ENCODE measurements around the gene HCN4.

Gene HCN4

DNA sequence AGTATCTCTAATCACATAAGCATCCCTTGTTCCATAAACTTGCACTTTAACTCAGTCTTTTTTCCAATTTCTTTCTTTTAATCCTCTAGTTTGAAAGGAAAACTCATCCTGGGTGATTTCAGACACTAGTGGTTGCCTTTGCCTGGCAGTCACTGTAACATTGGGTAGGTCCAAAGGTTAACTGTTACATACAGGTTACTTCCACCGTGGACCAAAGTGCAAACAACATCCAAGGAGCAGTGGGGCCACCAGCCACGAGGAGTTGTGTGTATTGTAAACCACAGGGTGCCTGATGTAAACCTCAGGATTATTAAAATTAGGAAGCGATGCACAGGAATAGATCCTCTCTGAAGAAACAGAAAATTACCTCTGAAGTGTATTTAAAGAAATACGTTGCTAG lies 75.0 kb downstream of the HCN4 start:
- no peak overlapping the region for H3K4me3 ChIP-seq (ENCODE audit: low read depth, low read length)
- in situ Hi-C loops (cut with HindIII; ENCODE audit: low sequenced_read_pairs), result no loop called here
- TF ChIP-seq, protein P1, sequence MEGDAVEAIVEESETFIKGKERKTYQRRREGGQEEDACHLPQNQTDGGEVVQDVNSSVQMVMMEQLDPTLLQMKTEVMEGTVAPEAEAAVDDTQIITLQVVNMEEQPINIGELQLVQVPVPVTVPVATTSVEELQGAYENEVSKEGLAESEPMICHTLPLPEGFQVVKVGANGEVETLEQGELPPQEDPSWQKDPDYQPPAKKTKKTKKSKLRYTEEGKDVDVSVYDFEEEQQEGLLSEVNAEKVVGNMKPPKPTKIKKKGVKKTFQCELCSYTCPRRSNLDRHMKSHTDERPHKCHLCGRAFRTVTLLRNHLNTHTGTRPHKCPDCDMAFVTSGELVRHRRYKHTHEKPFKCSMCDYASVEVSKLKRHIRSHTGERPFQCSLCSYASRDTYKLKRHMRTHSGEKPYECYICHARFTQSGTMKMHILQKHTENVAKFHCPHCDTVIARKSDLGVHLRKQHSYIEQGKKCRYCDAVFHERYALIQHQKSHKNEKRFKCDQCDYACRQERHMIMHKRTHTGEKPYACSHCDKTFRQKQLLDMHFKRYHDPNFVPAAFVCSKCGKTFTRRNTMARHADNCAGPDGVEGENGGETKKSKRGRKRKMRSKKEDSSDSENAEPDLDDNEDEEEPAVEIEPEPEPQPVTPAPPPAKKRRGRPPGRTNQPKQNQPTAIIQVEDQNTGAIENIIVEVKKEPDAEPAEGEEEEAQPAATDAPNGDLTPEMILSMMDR (IDR thresholded peaks at IDR 0.05; ENCODE audit: low read depth, low read length), result no peak
- DNase-seq (ENCODE audit: low read depth, low spot score), result no peak

DNA sequence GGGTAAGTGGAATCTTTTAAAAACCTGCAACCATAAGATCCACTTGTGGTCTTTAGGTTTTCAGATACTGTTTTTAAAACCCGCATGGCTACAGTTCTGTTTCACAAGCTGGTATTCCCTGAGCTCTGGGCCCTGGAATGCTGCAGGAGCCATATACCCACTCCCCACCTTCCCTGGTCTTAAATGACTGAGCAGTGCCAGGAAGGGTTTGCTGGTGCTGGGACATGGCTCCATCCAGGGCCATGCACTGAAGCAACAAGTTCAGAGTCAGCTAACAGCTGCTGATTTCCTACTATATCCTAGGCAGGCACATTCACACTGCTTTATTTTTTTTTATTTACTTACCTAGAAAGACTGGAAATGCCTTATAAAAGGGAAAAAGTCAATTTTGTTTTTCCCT lies 77.3 kb downstream of the HCN4 start:
- H3K4me3 ChIP-seq (ENCODE audit: low read depth, low read length), result no peak overlapping the region
- TF ChIP-seq, protein P1 (IDR thresholded peaks at IDR 0.05; ENCODE audit: low read depth, low read length), result no peak
- in situ Hi-C loops (cut with HindIII; ENCODE audit: low sequenced_read_pairs), result no loop called here
- no peak for DNase-seq (ENCODE audit: low read depth, low spot score)

DNA sequence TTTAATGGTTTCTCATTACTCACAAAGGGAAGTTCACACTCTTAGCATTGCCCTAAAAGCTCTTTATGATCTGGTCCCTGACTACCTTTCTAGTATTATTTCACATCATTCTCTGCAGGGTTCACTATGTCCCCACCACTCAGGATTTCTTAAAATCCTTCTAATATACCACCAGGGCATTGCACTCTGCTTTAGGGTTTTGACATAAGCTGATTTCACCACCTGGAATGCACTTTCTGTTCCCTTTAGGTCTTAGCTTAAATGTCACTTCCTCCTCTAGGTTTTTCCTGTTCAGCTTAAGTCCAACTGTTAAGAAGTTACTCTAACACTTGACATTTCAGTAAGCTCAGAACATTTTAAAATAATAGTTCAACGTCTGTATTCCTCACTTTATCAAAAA lies 81.7 kb downstream of the HCN4 start:
- in situ Hi-C loops (cut with HindIII; ENCODE audit: low sequenced_read_pairs), result no loop called here
- no peak for DNase-seq (ENCODE audit: low read depth, low spot score)
- H3K4me3 ChIP-seq (ENCODE audit: low read depth, low read length), result no peak overlapping the region
- TF ChIP-seq, protein P1 (IDR thresholded peaks at IDR 0.05; ENCODE audit: low read depth, low read length), result no peak

DNA sequence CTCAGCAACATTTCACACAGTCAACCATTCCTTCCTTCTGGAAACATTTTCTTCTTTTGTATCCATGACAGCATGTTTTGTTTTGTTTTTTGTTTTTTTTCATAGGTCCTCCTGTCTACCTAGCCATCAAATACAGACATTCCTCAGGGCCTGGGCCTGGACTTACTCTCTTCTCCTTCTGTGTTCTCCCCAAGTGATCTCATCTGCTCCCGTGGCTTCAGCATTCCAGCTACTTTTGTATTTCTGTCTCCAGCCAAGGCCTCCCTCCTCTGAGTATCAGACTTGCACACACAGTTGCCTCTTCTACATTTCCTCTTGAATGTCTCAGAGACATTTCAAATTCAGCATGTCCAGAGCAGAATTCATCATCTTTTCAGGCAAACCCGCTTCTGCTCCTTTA lies 82.4 kb downstream of the HCN4 start:
- H3K4me3 ChIP-seq (ENCODE audit: low read depth, low read length), result no peak overlapping the region
- in situ Hi-C loops (cut with HindIII; ENCODE audit: low sequenced_read_pairs), result no loop called here
- TF ChIP-seq, protein P1 (IDR thresholded peaks at IDR 0.05; ENCODE audit: low read depth, low read length), result no peak
- no peak for DNase-seq (ENCODE audit: low read depth, low spot score)

DNA sequence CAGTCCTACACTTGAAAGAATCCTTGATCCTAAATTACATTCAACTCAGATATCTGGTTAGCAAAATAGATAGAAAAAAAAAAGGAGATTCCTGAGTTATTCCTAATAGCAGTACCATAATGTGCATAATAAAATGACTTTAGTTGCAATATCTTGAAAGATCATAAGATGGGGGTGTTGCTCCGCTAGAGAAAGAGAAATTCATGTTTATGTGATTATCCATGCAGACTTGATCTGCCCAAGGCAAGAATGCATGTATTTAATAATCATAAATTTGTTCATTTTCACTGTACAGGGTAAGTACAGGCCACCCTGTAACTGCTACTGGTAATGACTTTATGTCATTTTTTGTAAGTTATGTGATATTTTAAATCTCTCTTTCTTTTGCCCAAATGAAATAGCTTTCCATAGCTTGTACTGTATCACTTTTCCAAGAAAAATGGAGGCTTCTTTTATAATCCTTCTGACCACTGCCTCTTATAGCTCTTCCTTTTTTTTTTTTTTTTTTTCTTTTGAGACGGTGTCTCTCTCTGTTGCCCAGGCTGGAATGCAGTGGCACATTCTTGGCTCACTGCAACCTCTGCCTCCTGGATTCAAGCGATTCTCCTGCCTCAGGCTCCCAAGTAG lies 84.6 kb downstream of the HCN4 start:
- H3K4me3 ChIP-seq (ENCODE audit: low read depth, low read length), result no peak overlapping the region
- TF ChIP-seq, protein P1 (IDR thresholded peaks at IDR 0.05; ENCODE audit: low read depth, low read length), result no peak
- DNase-seq (ENCODE audit: low read depth, low spot score), result peak; percentile 27
- in situ Hi-C loops (cut with HindIII; ENCODE audit: low sequenced_read_pairs), result no loop called here

DNA sequence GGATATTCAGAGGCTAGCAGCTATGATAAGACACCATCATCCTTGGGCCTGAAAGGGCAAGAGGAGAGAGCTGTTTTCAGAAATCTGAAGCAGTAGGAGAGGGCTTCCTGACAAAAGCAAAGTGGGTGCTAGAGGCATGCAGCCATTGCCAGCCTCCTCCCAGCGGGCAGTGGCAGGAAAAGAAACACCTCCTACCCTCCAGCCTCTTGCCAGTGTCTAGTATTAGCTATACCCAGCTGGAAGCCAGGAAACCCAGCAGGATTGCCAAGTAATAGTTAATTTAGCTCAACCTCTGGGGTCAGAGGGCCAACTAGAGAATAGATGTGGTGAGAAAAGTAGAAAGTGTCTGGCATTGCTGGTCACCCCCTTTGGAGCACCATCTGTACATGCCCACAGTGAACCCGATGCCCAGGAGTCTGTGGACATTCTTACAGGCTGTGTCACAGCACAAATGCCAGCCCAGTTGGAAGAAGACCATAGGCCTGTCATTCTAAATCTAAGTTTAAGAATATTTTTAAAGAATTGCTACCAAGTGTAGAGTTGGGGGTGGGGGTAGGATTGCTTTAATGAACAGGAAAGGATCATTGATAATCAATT lies 85.3 kb downstream of the HCN4 start:
- in situ Hi-C loops (cut with HindIII; ENCODE audit: low sequenced_read_pairs), result no loop called here
- no peak for DNase-seq (ENCODE audit: low read depth, low spot score)
- H3K4me3 ChIP-seq (ENCODE audit: low read depth, low read length), result no peak overlapping the region
- TF ChIP-seq, protein P1 (IDR thresholded peaks at IDR 0.05; ENCODE audit: low read depth, low read length), result no peak

Measured in astrocyte of the spinal cord (primary cell).